ENCODE data around the gene PKN2. TPM values are rescaled to one million over a fixed set of nuclear protein-coding genes. Genes with fewer than 3 reads are reported as not detected.
A peak's percentile ranks its signal among the peaks of the same experiment; 100 is the strongest.

Gene PKN2
- total RNA-seq, 1 donor = 40.1 TPM

DNA sequence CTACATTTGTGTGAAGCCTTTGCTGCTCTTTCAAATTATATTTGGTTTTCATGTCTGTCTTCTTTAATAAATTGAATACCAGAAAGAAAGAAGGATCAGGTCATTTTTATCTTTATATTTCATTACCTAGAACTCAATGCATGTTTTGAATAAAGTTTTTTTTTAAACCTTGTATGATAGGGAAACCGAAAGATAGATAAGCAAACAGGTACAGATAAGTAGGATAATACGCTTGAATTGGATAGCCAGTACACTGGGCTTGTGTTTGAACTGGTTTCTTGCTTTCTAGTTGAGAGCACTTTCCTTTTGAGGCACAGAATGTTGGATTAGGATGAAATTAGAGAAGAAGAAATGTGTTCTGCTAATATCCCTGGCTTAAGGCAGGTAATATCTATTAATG, 46.9 kb downstream of the PKN2 start:
- H3K4me3 ChIP-seq (ENCODE audit: low read depth, low read length) = peak overlapping the region; percentile 20
- DNase-seq (ENCODE audit: low read depth) = no peak
- TF ChIP-seq, protein P1, sequence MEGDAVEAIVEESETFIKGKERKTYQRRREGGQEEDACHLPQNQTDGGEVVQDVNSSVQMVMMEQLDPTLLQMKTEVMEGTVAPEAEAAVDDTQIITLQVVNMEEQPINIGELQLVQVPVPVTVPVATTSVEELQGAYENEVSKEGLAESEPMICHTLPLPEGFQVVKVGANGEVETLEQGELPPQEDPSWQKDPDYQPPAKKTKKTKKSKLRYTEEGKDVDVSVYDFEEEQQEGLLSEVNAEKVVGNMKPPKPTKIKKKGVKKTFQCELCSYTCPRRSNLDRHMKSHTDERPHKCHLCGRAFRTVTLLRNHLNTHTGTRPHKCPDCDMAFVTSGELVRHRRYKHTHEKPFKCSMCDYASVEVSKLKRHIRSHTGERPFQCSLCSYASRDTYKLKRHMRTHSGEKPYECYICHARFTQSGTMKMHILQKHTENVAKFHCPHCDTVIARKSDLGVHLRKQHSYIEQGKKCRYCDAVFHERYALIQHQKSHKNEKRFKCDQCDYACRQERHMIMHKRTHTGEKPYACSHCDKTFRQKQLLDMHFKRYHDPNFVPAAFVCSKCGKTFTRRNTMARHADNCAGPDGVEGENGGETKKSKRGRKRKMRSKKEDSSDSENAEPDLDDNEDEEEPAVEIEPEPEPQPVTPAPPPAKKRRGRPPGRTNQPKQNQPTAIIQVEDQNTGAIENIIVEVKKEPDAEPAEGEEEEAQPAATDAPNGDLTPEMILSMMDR (IDR thresholded peaks at IDR 0.05; ENCODE audit: insufficient read depth, low read length) = no peak

GRCh38 chr1:88731475-88732269, 47.6 kb downstream of the PKN2 start:
- H3K4me3 ChIP-seq (ENCODE audit: low read depth, low read length) = peak overlapping the region; percentile 20
- TF ChIP-seq, protein P1 (IDR thresholded peaks at IDR 0.05; ENCODE audit: insufficient read depth, low read length) = no peak
- DNase-seq (ENCODE audit: low read depth) = peak; percentile 93

DNA sequence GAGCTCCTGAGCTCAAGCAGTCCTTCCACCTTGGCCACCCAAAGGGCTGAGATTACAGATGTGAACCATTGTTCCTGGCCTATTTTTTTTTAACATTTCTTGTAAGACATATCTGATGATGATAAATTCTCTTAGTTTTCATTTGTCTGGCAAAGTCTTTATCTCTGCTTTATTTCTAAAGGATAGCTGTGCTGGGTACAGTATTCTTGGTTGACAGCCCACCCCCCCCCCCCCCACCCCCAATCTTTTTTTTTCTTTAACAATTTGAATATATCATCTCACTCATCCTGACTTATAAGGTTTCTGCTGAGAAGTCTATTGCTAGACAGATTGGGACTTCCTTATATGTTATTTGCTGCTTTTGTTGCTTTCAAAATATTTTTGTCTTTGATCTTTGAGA, 51.3 kb downstream of the PKN2 start:
- no peak overlapping the region for H3K4me3 ChIP-seq (ENCODE audit: low read depth, low read length)
- no peak for DNase-seq (ENCODE audit: low read depth)
- TF ChIP-seq, protein P1 (IDR thresholded peaks at IDR 0.05; ENCODE audit: insufficient read depth, low read length) = no peak

- no peak overlapping the region for H3K4me3 ChIP-seq (ENCODE audit: low read depth, low read length)
- TF ChIP-seq, protein P1 (IDR thresholded peaks at IDR 0.05; ENCODE audit: insufficient read depth, low read length) = no peak
- no peak for DNase-seq (ENCODE audit: low read depth)
Observed at GRCh38 chr1:88735909-88736308, 51.8 kb downstream of the PKN2 start.

DNA sequence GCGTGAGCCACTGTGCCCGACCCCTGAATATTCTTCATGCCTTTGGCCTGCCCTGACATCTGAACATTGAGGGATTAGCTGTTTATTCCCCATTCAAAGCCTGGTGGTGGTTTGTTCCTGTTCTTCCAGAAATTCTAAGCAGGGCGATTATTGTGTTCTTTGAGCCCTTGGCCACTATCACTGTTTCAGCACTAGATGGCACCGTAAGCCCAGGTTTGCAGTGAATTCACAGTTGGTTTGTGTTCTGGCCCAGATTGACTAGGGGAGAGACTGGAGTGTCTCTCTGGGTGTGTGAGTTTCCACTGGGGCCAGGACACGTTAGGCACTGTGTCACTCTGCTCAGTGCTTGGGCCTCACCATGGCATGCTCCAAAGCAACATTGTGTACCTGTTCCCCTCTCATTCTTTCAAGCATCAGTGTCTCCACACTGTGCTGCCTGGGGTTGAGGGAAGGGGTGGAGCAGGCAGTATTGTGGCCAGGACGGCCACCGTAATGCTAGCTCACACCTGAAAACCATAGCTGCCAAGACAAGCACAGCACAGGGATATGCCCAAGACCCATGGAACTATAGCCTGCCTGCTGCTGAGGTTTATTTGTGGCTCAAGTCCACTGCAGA, 52.7 kb downstream of the PKN2 start:
- TF ChIP-seq, protein P1 (IDR thresholded peaks at IDR 0.05; ENCODE audit: insufficient read depth, low read length) = peak; percentile 74
- peak; percentile 57 for DNase-seq (ENCODE audit: low read depth)
- no peak overlapping the region for H3K4me3 ChIP-seq (ENCODE audit: low read depth, low read length)

GRCh38 chr1:88737338-88737927, 53.4 kb downstream of the PKN2 start:
- DNase-seq (ENCODE audit: low read depth) = no peak
- H3K4me3 ChIP-seq (ENCODE audit: low read depth, low read length) = no peak overlapping the region
- TF ChIP-seq, protein P1 (IDR thresholded peaks at IDR 0.05; ENCODE audit: insufficient read depth, low read length) = no peak

Data from fibroblast of the aortic adventitia (primary cell).